ENCODE results near the gene UNC5C.
A peak's percentile ranks its signal among the peaks of the same experiment; 100 is the strongest.

The UNC5C gene

DNA sequence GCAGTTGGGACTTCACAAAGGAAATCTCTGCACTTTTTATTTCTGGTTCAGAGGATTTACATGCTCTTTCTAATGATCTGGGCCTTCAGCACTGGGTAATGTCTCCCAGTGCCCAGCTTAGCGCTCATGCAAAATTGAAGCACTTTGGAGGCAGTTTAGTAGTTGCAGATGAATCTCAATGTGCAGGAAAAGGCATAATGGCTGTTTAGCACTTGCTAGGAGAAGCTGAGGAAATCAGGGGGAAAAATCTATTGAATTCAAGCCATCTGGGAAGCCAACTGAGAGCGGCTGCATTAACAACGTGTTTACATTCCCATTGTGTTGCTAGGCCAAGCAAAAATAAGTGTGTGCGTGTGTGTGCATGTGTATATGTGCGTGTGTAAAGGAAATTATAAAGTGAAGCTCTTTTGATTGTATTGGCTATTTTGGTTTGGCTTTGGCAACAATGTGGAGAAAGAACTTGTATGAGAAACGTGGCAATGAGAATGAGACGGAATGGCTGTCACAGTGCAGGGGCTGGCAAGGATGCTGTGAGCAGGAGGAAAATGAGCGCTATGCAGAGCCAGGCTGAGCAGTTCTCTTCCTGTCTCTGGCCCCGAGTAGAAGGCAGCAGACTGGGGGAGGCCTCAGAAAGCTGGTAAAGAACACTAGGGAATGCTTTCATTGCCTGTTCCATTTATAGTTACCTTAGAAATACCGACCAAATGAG is 231.5 kb downstream of the UNC5C start:
- no peak for DNase-seq

DNA sequence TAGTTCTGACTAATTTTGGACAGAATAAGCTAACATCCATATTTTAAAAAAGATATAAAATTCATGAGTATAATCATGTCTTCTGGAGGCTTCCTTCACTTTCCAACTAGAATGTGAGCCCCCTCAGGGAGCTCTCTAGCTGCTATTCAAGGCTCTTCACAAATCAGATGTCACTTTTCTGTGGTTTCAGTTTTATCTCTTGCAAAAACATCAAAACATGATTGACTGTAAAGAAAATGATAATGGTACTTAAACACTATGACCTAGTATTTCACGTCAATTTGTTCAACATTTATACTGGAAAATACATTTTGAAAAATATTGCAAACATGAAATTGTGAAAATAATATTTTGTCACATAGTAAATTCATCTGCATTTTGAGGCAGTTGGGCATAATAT is 234.2 kb downstream of the UNC5C start:
- DNase-seq: no peak

- peak; percentile 42 for DNase-seq
Observed at GRCh38 chr4:95304898-95305297, 243.9 kb downstream of the UNC5C start.

- DNase-seq: no peak
Observed at GRCh38 chr4:95300304-95300703, 248.5 kb downstream of the UNC5C start.

- DNase-seq: no peak
Observed at GRCh38 chr4:95296052-95296451, 252.7 kb downstream of the UNC5C start.

DNA sequence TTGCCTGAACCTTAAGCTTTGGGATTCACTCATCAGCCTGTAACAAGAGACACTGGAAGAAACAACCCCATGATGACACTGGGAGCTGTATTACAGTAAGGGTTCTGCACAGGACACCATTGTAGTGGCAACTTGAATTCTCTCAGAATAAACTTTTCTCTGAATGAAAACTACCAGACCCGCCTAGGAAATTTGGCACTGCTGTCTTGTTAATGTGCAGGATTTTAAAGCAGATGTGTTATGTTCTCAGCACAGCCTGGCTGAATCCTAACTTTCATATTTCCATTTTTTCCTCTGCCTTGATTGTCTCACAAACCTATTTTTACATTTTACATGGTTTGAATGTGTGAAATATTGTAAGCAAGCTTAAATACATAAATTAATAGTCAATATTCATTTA is 253.6 kb downstream of the UNC5C start:
- no peak for DNase-seq

DNA sequence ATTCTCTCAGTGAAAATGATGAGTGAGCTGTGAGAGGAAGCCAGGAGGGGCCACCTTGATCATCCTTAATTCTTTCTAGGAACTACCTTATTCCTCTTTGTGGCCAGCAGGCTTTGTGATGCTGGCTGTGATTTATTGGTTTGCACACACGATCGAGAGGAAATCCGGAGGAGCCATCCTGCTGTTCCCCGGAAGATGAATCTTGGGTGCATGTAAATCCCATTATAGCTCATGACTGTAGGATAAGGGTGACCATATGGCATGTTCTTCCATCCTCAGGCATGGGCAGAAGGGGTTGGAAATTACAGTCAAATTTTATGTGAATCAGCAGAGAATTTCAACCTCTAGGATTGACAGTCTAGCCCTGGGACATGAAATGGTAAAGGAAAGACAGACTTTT is 254.5 kb downstream of the UNC5C start:
- DNase-seq: no peak

GRCh38 chr4:95293014-95293413 is 255.8 kb downstream of the UNC5C start:
- DNase-seq: no peak

DNA sequence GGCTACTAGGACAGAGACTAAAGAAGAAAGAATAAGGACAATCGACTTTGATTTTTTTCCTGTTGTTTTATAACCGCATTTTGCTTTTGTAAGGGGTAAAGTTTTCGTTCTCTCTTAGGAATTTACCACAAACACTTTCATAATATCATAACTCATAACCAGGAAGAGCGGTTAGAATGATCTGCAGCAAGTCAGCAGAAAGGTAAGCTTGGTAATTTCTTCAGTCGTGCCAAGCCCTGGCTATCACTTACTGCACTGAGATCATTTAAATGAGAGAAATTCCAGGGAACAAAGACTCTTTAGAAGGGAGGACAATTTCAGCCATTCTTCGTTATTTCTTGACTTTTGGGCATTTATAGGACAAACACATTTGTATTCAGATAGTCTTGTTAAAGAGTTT is 258.1 kb downstream of the UNC5C start:
- no peak for DNase-seq

- DNase-seq: no peak
Observed at GRCh38 chr4:95289028-95289634, 259.6 kb downstream of the UNC5C start.

DNA sequence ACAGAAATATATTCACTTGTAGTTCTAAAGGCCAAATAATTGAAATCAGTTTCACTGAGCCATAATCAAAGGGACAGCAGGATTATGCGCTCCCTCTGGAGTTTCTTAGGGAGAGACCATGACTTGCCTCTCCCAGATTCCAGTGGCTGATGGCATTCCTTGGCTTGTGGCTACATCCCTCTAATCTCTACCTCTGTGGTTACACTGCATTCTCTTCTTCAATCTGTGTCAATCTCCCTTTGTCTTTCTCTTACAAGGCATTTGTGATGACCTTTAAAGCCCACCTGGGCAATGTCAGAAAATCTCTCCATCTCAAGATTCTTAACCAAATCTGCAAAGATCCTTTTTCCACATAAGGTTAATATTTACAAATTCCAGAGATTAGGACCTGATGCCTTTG is 260.2 kb downstream of the UNC5C start:
- no peak for DNase-seq

GRCh38 chr4:95285797-95286196 is 263.0 kb downstream of the UNC5C start:
- DNase-seq: no peak

DNA sequence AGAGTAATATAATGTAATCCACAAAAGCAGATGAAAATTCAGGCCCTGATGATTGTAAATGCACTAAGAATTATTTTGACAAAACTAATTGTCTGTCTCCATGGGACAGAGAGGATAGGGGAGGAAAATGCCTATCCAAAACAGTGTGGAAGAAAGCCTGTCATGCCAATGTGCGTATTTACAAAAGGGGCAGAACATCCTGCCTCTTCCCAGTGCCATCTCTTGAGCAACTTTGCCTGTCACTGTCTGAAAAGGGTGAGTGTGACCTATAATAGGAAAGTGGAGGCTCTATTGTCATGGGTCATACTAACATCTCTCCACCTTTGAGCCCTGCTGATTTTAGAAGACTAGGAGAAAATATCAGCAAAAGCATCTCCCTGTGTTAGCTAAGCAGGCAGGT is 264.1 kb downstream of the UNC5C start:
- DNase-seq: no peak

- no peak for DNase-seq
Observed at GRCh38 chr4:95283320-95283719, 265.5 kb downstream of the UNC5C start.

GRCh38 chr4:95272797-95273196 is 276.0 kb downstream of the UNC5C start:
- DNase-seq: no peak

GRCh38 chr4:95272036-95272435 is 276.7 kb downstream of the UNC5C start:
- DNase-seq: no peak

DNA sequence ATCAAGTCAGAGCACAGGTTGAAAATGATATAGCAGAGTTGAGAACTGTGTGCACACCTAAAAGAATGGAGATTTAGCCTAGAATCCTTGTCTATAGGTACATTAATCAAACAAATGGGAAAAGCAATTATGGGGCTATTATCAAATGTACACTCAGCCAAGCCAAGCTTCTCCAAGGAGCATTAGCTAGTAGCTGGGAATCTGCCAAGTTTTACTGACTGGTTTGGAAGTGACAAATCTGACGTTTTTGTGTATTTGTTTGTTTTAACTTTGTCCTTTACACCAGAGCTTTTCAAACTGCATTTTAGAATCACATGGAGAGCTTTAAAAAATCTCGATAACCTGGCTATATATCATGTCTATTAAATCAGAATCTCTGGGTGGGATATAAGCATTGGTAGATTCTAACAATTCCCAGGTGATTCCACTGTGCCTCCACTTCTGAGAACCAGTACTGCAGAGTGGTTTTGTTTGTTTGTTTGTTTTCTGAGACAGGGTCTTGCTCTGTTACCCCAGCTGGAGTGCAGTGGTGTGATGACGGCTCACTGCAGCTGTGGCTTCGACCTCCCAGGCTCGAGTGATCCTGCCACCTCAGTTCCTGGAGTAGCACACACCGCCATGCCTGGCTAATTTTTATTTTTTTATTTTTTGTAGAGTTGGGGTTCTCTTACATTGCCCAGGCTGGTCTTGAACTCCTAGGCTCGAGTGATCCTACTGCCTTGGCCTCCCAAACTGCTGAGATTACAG is 279.8 kb downstream of the UNC5C start:
- DNase-seq: no peak

DNA sequence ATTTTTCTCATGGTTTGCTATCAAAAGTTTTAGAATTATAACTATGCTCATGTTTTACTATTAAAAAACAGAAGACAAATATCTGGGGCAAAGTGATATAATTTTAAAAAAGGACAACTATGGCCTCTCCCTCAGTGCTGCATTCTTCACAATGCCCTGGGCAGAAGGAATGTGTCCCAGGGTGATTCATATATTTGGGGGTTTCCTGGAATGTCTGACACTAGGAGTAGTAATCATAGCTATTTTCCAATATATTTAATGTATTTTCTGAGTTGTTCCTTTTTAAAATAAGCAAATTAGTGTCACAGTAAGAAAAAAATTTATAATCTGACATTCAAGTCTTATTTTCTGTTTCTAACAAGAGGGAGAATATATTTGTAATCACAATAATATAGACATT is 281.7 kb downstream of the UNC5C start:
- DNase-seq: no peak

- no peak for DNase-seq
Observed at GRCh38 chr4:95265814-95266740, 282.7 kb downstream of the UNC5C start.

DNA sequence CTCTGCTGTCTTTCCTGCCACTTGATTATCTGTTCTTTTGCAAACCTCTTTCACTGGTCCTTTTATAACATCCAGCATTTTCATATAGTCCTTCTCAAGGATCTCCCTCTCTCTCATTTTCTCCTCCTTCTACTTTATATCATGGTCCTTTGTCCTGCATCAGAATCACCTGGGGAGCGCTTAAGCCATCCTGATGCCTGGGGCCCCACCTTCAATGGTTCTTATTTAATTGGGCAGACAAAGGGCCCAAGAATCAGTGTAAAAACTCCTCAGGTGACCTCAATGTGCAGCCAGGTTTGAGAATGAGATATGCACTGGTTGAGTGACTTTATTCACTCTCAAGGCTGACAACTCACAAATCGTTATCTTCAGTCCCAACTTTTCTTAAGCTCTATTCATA is 283.9 kb downstream of the UNC5C start:
- no peak for DNase-seq

- DNase-seq: no peak
Observed at GRCh38 chr4:95263960-95264359, 284.8 kb downstream of the UNC5C start.

DNA sequence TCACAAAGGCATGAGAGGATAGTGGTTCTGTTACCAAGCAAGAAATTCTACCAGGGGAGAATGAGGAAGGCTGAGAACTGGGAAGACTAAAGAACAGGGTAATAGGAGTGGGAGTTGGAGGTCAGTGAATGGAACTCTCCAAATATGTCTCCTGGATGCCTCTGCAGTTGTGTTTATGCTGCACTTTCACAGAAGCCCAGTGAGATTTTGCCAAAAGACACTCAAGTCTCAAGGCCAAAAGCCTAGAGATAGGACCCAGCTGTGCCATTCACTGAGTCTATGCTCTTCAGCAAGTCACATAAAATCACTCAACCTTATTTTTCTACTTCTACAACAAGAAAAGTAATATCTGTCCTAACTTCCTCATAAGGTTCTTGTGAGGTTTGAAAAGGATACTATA is 285.4 kb downstream of the UNC5C start:
- DNase-seq: no peak

All from femur (tissue), 1 donor.